GM15510 (cell line): ENCODE results near the gene RASA3.

ENCODE experiments used
- POLR2A ChIP-seq: IDR thresholded peaks from 3 replicates; pipeline ENCODE4 v1.6.1; 2011; ENCODE audit warnings: borderline replicate concordance; ENCODE audit not compliant: insufficient read length; ENCODE audit errors: extremely low read depth

RASA3 gene

DNA sequence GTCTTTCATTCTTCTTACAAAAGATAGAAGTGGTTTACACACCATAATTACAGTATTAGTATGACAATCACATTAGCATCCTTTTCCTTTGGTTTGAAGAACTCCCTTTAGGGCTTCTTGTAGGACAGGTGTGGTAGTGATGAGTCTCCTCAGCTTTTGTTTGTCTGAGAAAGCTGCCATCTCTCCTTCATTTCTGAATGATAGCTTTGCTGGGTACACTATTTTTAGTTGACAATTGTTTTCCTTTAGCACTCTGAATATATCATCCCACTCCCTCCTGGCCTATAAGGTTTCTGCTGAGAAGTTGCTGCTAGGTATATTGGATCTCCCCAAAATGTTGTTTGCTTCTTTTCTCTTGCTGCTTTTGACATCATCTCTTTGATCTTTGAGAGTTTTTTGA is 39.3 kb downstream of the RASA3 start:
- TF ChIP-seq POLR2A: no peak

DNA sequence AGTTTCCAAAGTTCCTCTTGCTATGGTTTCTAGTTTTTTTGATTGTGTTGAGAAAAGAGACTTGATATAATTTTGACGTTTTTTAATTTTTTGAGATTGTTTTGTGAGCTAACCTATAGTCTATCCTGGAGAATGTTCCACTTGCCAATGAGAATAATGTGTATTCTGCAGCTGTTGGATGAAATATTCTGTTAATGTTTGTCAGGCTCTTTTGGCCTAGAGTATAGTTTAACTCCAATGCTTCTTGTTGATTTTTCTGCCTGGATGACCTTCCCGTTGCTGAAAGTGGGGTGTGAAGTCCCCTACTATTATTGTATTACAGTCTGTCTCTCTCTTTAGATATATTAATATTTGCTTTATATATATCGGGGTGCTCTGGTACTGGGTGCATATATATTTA is 40.0 kb downstream of the RASA3 start:
- no peak for TF ChIP-seq POLR2A

DNA sequence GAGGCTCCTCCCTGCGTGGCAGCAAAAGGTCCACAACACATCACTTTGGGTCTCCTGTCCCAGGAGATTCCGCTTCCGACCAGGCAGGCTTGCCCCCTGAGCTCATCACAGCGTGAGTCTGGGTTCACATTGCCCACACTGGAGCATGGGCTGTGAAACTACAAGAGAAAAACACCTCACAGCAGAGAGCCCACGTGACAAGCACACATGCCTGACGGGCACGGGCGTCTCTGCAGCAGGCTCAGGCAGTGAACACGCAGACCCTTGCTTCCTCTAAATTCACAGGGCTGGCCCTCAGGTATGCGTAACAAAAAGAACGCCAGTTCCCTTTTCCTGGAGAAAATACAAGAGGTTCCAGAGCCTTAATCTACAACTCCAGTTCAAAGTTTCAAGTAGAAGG is 41.9 kb downstream of the RASA3 start:
- no peak for TF ChIP-seq POLR2A

GRCh38 chr13:114089751-114090400 is 42.5 kb downstream of the RASA3 start:
- no peak for TF ChIP-seq POLR2A

DNA sequence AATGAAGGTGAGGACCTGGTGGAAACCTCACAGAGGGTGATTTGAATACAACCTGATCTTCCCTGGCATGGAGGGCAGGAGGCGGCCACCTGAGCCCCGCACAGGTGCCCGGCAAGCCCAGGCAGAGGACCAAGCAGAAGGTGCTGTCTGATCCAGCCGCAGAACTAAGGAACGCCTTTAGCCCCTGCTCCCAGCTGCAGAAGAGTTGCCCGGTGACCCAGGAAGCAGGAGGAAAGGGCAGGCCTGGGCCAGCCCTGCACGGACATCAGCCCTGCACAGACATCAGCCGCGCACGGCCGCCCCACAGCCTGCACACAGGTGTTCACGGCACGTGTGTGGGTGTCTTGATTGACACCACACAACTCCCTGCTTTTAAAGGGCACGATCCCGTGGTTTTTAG is 43.1 kb downstream of the RASA3 start:
- TF ChIP-seq POLR2A: no peak

DNA sequence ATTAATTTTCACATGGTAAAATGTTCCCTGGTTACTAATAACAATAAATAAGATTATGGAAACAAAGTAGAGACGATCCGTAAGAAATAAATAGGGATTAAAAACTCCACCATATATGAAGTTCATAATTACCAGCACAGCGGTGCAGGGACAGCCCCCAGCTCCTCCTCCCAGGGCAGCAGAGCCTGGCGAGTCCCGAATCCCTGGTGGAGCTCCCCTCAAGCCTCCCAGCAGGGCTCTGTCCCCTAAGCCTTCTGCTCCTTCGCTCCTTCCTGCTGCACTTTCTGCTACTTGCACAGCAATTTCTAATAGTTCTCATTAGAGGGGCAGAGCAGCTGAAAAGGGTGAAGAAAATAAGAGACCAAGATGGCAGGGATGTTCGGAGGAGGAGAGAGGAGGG is 43.6 kb downstream of the RASA3 start:
- TF ChIP-seq POLR2A: no peak

GRCh38 chr13:114088234-114088633 is 44.2 kb downstream of the RASA3 start:
- TF ChIP-seq POLR2A: no peak

- no peak for TF ChIP-seq POLR2A
These were observed 45.0 kb downstream of the RASA3 start for GRCh38 chr13:114087430-114087829.

DNA sequence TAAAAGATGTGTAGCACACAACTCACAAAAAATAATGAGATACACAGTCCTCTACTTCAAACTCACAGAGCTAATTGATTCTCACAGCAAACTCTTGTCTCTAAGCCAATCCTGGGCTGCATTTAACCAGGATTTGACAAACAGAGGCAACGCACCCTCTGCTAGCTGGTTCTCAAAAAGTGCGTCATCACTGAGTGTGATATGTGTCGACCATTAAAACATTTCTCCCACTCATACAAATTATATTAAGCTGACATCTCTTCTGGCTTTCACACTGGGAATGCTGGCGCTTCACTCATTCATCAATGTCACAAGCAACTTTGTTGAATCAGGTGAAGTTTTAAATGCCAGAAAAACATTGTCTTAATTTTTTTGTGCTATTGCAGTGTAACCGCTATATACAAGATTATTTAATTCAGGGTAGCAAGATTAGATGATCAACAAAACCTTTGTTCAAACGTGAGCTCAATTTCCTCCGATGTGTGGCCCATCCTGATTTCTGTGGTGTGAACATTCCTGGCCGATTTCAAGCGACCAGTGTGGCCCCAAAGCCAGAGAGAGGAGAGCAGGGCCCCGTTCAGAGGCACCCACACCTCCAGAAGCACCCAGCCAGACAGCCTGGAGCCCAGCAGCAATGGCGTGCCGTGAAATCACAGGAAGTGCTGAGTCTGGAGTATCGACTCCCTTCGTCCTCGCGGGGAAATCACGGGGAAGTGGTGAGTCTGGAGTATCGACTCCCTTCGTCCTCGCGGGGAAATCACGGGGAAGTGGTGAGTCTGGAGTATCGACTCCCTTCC is 49.4 kb downstream of the RASA3 start:
- no peak for TF ChIP-seq POLR2A

GRCh38 chr13:114081761-114082681 is 50.4 kb downstream of the RASA3 start:
- no peak for TF ChIP-seq POLR2A

GRCh38 chr13:114080739-114081561 is 51.5 kb downstream of the RASA3 start:
- TF ChIP-seq POLR2A: no peak

- no peak for TF ChIP-seq POLR2A
These were observed 52.6 kb downstream of the RASA3 start for GRCh38 chr13:114079601-114080536.
